Liver (tissue), 9 donors: ENCODE results near the gene SCN10A. TPM values are rescaled to one million over a fixed set of nuclear protein-coding genes. Genes with fewer than 3 reads are reported as not detected.
A peak's percentile ranks its signal among the peaks of the same experiment; 100 is the strongest.

Experiments
- DNase-seq: peaks from one replicate; pipeline ENCODE4 v3.0.0-alpha.2; 2017; ENCODE audit warnings: low spot score
- H3K27ac ChIP-seq, 2 donors: one replicate each; pipeline ENCODE4 v1.7.0; 2013; ENCODE audit warnings: inconsistent platforms in 2 of 2, low read length in 2 of 2, control low read depth in 1 of 2, low read depth in 1 of 2, mild to moderate bottlenecking in 1 of 2
- H3K27me3 ChIP-seq, 4 donors: one replicate each; pipeline versions ENCODE4 v1.6.1 to v1.7.0; 2013; ENCODE audit warnings: low read length in 3 of 4, inconsistent platforms in 1 of 4, mild to moderate bottlenecking in 1 of 4, moderate library complexity in 1 of 4; ENCODE audit not compliant: control insufficient read depth in 4 of 4, insufficient read depth in 4 of 4
- H3K36me3 ChIP-seq, 4 donors: one replicate each; pipeline versions ENCODE4 v1.6.1 to v1.7.0; 2013; ENCODE audit warnings: low read length in 3 of 4, mild to moderate bottlenecking in 3 of 4, low read depth in 1 of 4, moderate library complexity in 1 of 4; ENCODE audit not compliant: control insufficient read depth in 4 of 4, insufficient read depth in 3 of 4
- H3K4me1 ChIP-seq, 4 donors: one replicate each; pipeline versions ENCODE4 v1.6.1 to v1.7.0; 2013; ENCODE audit warnings: low read length in 3 of 4, mild to moderate bottlenecking in 3 of 4, moderate library complexity in 1 of 4; ENCODE audit not compliant: control insufficient read depth in 4 of 4, insufficient read depth in 4 of 4
- H3K4me3 ChIP-seq, 3 donors: one replicate each; pipeline versions ENCODE4 v1.6.1 to v1.7.0; 2013; ENCODE audit warnings: low read length in 3 of 3, control low read depth in 1 of 3, low read depth in 1 of 3, mild to moderate bottlenecking in 1 of 3
- H3K9ac ChIP-seq, 2 donors: one replicate each; pipeline ENCODE4 v1.7.0; 2013; ENCODE audit warnings: low read length in 2 of 2, mild to moderate bottlenecking in 2 of 2, moderate library complexity in 2 of 2, control low read depth in 1 of 2, low read depth in 1 of 2
- H3K9me3 ChIP-seq, 4 donors: one replicate each; pipeline versions ENCODE4 v1.6.1 to v1.7.0; 2013; ENCODE audit warnings: low read length in 3 of 4; ENCODE audit not compliant: control insufficient read depth in 4 of 4
- CTCF ChIP-seq: fragments of 150-350 bp; IDR thresholded peaks from 2 replicates; pipeline ENCODE4 v1.5.1; 2017; ENCODE audit warnings: improper control_type of control experiment, low read depth, low read length; ENCODE audit not compliant: missing input control
- FOXA1 ChIP-seq: IDR thresholded peaks from 2 replicates; pipeline ENCODE4 v1.6.1; 2016; ENCODE audit warnings: antibody characterized with exemption
- FOXA2 ChIP-seq: IDR thresholded peaks from 2 replicates; pipeline ENCODE4 v1.6.1; 2016; ENCODE audit warnings: antibody characterized with exemption
- GABPA ChIP-seq, 2 donors: IDR thresholded peaks in 1 of 2; conservative IDR thresholded peaks in 1 of 2; 2 replicates each; pipeline ENCODE4 v1.6.1; 2016; ENCODE audit warnings: antibody characterized with exemption in 2 of 2, mild to moderate bottlenecking in 1 of 2, moderate library complexity in 1 of 2
- HNF4A ChIP-seq, 2 donors: conservative IDR thresholded peaks; 2 replicates each; pipeline ENCODE4 v1.6.1; 2016; ENCODE audit warnings: antibody characterized with exemption in 2 of 2, mild to moderate bottlenecking in 2 of 2
- HNF4G ChIP-seq: IDR thresholded peaks from 2 replicates; pipeline ENCODE4 v1.6.1; 2016; ENCODE audit warnings: antibody characterized with exemption
- JUND ChIP-seq, 2 donors: IDR thresholded peaks; 2 replicates each; pipeline ENCODE4 v1.6.1; 2016; ENCODE audit warnings: antibody characterized with exemption in 2 of 2
- MAX ChIP-seq: IDR thresholded peaks from 2 replicates; pipeline ENCODE4 v1.6.1; 2016; ENCODE audit warnings: antibody characterized with exemption
- NR2F2 ChIP-seq: IDR thresholded peaks from 2 replicates; pipeline ENCODE4 v1.6.1; 2016; ENCODE audit warnings: antibody characterized with exemption
- RXRA ChIP-seq, 2 donors: IDR thresholded peaks; 2 replicates each; pipeline ENCODE4 v1.6.1; 2017 to 2018; ENCODE audit warnings: antibody characterized with exemption in 2 of 2, mild to moderate bottlenecking in 1 of 2
- SP1 ChIP-seq: IDR thresholded peaks from 2 replicates; pipeline ENCODE4 v1.6.1; 2018; ENCODE audit warnings: antibody characterized with exemption, mild to moderate bottlenecking
- TAF1 ChIP-seq: conservative IDR thresholded peaks from 2 replicates; pipeline ENCODE4 v1.6.1; 2016; ENCODE audit warnings: antibody characterized with exemption, mild to moderate bottlenecking
- WGBS: extraction: QIAGEN DNeasy Blood & Tissue Kit; methylation state at CpG from one replicate; pipeline ENCODE4 v1.1.7; 2013; 5-methylcytosine and 5-hydroxymethylcytosine counted together
- polyA plus RNA-seq, 2 donors: library from polyadenylated mRNA; stranded (reverse) in 1 of 2; unstranded in 1 of 2; fragments of 200-250 nt in 1 of 2; fragments of >200 nt in 1 of 2; fragmentation: Nextera tagmentation in 1 of 2; extraction: Ambion mirVana in 1 of 2; gene quantifications; one replicate each; pipeline versions ENCODE4 v1.2.1 to v1.2.3, GENCODE V29; 2013 to 2015
- total RNA-seq, 2 donors: library from RNA; depleted of rRNA; stranded (reverse); fragments of >200 nt; gene quantifications; one replicate each; pipeline ENCODE4 v1.2.3, GENCODE V29; 2014
- TF ChIP-seq, protein P1 (sequence below): IDR thresholded peaks from 2 replicates; pipeline ENCODE4 v1.6.1; 2016; ENCODE audit warnings: antibody characterized with exemption, mild to moderate bottlenecking
- donor health status: healthy.
- donor health status: healthy.
- donor health status: healthy.
- donor health status: healthy.
- donor health status: healthy.

The SCN10A gene
- total and polyA plus RNA-seq, 4 donors = under 0.01 TPM; not detected in 3

GRCh38 chr3:38836561-38836960 lies 20.5 kb upstream of the SCN10A start (continued):
- TF ChIP-seq HNF4A (conservative IDR thresholded peaks at IDR 0.05) (no peak), FOXA2 (no peak), TAF1 (no peak), MAX (no peak), SP1 (no peak), GABPA (IDR thresholded peaks at IDR 0.05 in 1 of 2, conservative IDR thresholded peaks at IDR 0.05 in 1 of 2) (no peak)

DNA sequence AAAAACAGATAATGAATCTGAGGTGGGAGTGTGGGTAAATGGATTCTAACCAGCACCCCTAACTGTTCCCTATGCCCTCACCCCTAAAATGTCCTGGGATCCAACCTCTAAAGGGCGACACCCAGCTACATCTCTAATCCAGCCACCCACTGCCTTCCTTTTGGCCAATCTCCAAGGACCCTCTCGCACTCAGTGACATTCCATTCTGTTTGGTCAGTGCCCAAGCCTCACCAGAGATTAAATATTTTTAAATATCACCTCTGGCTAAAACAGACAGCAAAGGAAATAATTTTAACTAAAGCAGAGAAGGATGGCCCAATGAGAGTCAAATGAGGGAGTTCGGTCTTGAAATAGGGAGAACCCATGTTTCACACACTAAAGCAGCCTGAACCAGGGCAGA lies 19.9 kb upstream of the SCN10A start:
- DNase-seq = no peak
- 73% methylated on average over 3 of the region's 3 CpGs for WGBS
- Histone ChIP-seq H3K36me3 (no peaks in the 10 kb centered on the region), H3K9me3 (no peaks in the 10 kb centered on the region), H3K9ac (no peak overlapping the region), H3K27ac (no peak overlapping the region), H3K4me1 (no peaks in the 10 kb centered on the region), H3K4me3 (no peak overlapping the region), H3K27me3 (no peaks in the 10 kb centered on the region)
- TF ChIP-seq RXRA (IDR thresholded peaks at IDR 0.05) (no peak), CTCF (no peak), HNF4A (conservative IDR thresholded peaks at IDR 0.05) (no peak)

- H3K27ac ChIP-seq = no peak overlapping the region
- TF ChIP-seq NR2F2 = no peak
- TF ChIP-seq FOXA2 = no peak
- no peak for TF ChIP-seq FOXA1
- TF ChIP-seq MAX = no peak
- no peak for TF ChIP-seq HNF4G
- H3K36me3 ChIP-seq = no peaks in the 10 kb centered on the region
- no peaks in the 10 kb centered on the region for H3K4me1 ChIP-seq
- no peak for DNase-seq
- no peak overlapping the region for H3K9ac ChIP-seq
- no peaks in the 10 kb centered on the region for H3K9me3 ChIP-seq
- H3K27me3 ChIP-seq = no peaks in the 10 kb centered on the region
- no peak overlapping the region for H3K4me3 ChIP-seq
Observed at GRCh38 chr3:38834717-38835116, 18.7 kb upstream of the SCN10A start.

DNA sequence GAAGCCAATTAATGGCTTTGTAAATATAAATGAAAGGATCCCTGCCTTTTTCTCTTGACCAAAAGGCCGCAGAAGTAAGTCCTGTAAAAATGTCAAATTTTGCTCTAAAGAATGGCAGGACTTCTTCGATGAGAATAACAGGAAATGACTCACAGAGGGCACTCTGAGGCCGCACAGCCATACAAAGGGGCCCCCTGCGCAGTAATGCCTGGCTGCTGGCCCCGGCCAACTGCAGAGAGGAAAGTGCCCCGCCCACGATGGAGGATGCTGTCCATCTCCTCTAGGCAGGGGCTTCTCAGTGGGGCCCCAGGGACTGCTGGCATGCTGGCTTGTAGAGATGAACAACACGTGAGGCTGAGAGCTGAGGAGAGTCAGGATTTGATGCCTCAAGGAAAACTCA lies 18.1 kb upstream of the SCN10A start:
- no peak overlapping the region for H3K27ac ChIP-seq
- H3K4me3 ChIP-seq = no peak overlapping the region
- H3K36me3 ChIP-seq = no peaks in the 10 kb centered on the region
- H3K9ac ChIP-seq = no peak overlapping the region
- H3K4me1 ChIP-seq = no peaks in the 10 kb centered on the region
- TF ChIP-seq, protein P1, sequence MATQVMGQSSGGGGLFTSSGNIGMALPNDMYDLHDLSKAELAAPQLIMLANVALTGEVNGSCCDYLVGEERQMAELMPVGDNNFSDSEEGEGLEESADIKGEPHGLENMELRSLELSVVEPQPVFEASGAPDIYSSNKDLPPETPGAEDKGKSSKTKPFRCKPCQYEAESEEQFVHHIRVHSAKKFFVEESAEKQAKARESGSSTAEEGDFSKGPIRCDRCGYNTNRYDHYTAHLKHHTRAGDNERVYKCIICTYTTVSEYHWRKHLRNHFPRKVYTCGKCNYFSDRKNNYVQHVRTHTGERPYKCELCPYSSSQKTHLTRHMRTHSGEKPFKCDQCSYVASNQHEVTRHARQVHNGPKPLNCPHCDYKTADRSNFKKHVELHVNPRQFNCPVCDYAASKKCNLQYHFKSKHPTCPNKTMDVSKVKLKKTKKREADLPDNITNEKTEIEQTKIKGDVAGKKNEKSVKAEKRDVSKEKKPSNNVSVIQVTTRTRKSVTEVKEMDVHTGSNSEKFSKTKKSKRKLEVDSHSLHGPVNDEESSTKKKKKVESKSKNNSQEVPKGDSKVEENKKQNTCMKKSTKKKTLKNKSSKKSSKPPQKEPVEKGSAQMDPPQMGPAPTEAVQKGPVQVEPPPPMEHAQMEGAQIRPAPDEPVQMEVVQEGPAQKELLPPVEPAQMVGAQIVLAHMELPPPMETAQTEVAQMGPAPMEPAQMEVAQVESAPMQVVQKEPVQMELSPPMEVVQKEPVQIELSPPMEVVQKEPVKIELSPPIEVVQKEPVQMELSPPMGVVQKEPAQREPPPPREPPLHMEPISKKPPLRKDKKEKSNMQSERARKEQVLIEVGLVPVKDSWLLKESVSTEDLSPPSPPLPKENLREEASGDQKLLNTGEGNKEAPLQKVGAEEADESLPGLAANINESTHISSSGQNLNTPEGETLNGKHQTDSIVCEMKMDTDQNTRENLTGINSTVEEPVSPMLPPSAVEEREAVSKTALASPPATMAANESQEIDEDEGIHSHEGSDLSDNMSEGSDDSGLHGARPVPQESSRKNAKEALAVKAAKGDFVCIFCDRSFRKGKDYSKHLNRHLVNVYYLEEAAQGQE = peak; percentile 25
- TF ChIP-seq CTCF (no peak), JUND (IDR thresholded peaks at IDR 0.05) (peak; percentile 32 to 36)
- whole genome bisulfite sequencing = 30% methylated on average over 8 of the region's 8 CpGs
- no peak for DNase-seq
- no peaks in the 10 kb centered on the region for H3K9me3 ChIP-seq
- H3K27me3 ChIP-seq = peaks cover 0 to 5% (median 0%) of the 10 kb centered on the region in 4 donors
